Activated CD8-positive, alpha-beta memory T cell treated with anti-CD3 and anti-CD28 coated beads, Interleukin-2, amount 50 U/mL, for 48 hours (primary cell): ENCODE measurements around the gene URB2.
A peak's percentile ranks its signal among the peaks of the same experiment; 100 is the strongest.
"Not testable (repeated sequence)": the region's sequence is repeated elsewhere in the genome, so short reads cannot be mapped to it uniquely, and the experiment has no call there.

ENCODE experiments used
- DNase-seq: peaks from one replicate; pipeline ENCODE4 v3.0.0-alpha.2; 2020

URB2 gene

GRCh38 chr1:229617351-229618100 lies 8.5 kb upstream of the URB2 start:
- DNase-seq = no peak

GRCh38 chr1:229619002-229619401 lies 7.0 kb upstream of the URB2 start:
- no peak for DNase-seq

GRCh38 chr1:229619614-229620013 lies 6.4 kb upstream of the URB2 start:
- no peak for DNase-seq

GRCh38 chr1:229620876-229621275 lies 5.2 kb upstream of the URB2 start:
- no peak for DNase-seq

DNA sequence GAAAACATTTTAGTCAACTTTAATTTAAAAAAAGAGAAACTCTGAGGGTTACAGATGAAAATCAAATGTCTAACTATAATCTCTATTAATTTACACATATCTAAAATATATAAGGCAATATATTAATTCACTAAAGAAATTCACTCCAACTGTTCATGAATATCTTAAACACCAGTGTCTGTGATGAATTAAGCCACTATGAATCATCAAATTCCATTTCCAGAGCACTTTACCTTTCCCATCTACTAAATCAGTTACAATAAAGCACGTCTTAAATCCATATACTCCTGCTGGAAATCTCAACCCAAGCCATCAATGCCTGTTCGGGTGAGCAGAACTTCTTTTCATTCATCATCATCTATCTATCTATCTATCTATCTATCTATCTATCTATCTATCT lies 4.4 kb upstream of the URB2 start:
- DNase-seq = no peak

- not testable (repeated sequence) for DNase-seq
Observed at GRCh38 chr1:229622641-229623120, 3.4 kb upstream of the URB2 start.

GRCh38 chr1:229623225-229623624 lies 2.8 kb upstream of the URB2 start:
- DNase-seq = no peak

DNA sequence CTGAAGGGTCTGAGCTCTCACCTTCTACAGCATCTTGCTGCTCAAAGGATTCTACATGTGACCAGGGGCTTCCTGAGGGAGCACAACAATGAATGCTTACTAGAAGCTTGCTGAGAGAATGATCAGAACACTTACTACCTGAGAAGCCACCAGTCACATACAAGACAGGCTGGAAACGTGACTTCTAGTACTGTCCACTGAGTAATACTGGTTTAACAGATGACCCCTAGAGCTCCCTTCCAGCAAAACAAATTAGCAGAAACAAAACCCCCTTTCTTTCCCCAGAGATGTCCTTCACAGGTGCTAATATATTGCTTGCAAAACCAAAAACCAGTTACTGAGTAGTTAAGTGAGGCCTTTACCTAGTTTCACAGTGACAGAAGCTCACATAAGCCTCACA lies 2.2 kb upstream of the URB2 start:
- no peak for DNase-seq

DNA sequence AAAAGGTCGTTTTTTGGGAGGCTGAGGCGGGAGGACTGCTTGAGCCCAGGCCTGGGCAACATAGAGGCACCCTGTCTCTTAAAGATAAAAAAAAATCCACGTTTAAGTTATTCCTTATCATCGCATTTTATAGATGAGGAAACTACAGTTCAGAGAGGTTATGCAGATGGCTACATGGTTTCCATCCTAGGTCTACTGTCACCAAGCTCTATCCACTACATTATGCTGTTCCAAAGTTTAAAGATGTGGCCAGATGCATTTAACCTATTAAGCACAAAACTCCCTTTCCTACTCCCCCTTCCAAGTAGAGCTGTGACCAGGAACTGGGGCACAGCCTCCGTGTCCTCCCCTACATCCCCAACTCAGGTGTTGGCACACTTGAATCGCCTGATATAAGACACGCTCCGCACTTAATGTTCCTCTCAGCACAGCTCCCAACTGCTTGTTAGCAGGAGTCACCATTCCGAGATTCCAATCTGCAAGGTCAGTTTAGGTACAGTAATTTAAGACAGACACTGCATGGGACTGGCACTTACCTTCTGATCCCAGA lies 1.5 kb upstream of the URB2 start:
- no peak for DNase-seq

DNA sequence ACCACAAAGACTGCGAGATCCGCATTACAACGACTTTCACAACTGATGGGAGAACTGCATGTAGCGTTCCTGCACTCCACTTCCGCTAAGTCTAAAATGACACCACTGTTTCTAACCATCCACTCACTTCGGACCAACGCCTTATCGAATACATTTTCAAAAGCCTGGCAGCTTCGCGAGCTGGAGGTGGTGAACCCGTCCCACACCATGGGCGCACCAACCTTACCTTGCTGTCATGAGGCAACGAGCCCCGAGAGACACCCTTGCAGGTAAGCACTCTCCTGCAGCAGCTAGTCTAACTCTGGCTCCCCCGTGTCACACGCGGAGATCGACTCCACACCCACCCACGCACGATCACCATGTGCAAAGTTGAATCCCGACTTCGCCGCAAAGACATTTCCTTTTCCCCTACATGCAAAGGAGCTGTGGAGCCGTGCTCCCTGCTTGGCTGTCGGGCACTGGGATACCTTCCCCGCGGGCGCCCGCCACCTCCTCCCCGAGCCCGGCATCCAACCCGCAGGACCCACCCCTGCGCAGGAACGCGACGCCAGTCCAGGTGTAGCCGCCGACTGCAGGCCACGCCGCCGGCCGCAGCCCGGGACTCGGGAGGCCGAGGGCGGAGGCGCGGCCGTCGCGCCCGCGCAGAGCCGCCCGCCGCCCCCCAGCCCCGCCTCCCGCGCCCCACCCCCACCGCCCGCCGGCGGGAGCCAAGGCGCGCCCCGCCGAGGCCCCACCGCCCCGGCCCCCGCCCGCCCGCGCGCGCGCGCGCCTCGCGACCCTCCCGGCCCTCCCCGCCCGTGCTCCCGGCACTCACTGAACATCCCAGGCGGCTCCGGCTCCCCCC lies 754 bp upstream of the URB2 start:
- DNase-seq = peak; percentile 80

DNA sequence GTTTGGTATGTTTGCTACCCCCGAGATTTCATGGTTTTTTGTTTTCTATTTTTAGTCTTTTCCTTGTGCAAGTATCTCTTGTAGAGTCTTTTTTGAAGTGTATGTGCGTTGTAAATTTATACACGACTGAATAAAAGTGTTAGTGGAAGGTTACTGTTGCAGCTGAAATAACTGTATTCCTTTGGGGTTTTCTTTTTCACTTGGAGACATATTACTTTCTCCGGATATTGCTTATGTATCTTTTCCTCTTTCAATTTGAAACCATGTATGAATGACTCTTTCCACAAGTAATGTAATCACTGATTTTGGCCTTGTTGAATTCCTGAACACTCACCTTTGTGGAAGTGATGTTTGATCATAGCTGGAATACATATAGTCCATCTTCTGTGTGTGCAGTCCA lies 956 bp downstream of the URB2 start:
- no peak for DNase-seq

- no peak for DNase-seq
Observed at GRCh38 chr1:229629261-229629660, 3.2 kb downstream of the URB2 start.

GRCh38 chr1:229631148-229631547 lies 5.1 kb downstream of the URB2 start:
- no peak for DNase-seq

DNA sequence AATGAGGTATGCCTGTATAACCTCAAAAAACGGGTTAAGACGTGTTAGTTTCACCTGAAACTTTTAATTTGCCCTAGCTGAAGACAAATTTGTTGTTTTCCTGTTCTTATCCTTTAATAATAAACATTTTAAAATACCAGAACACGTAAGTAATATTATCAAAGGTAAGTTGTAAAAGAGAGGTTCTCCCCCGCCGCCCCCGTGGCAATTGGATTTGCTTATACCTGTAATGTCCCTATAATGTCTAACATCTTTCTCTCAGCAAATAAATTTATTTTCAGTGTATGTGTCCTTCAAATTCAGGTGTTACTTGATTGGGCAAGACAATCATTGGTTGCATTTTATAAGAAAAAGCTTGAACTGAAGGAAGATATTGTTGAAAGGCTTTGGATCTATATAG lies 5.9 kb downstream of the URB2 start:
- DNase-seq = no peak

DNA sequence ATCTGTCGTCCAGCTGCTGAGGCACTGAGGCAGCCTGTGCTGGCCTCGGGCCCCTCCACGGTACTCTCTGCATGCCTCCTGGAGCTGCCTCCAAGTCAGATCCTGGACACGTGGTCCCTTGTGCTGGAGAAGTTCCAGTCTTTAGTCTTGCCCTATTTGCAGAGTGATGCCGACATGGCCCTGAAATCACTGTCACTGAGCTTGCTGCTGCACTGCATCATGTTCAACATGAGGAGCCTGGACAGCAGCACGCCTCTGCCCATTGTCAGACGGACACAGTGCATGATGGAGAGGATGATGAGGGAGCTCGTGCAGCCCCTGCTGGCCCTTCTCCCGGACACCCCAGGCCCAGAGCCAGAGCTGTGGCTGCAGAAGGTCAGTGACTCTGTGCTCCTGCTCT lies 10.0 kb downstream of the URB2 start:
- DNase-seq = no peak

DNA sequence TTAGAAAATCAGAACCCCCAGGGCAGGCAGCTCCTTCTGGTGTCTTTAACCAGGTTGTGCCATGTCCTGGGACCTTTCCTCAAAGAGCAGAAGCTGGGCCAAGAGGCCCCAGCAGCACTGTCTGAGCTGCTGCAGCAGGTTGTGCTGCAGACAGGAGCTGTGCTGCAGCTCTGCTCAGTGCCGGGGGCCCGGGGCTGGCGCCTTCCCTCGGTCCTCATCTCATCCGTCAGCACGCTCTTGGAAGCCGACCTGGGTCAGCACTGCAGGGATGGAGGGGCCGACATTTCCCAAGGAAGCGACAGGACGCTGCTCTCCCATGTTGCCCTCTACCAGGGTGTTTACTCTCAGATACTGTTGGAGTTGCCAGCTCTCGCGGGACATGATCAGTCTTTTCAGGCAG lies 11.7 kb downstream of the URB2 start:
- DNase-seq = no peak

DNA sequence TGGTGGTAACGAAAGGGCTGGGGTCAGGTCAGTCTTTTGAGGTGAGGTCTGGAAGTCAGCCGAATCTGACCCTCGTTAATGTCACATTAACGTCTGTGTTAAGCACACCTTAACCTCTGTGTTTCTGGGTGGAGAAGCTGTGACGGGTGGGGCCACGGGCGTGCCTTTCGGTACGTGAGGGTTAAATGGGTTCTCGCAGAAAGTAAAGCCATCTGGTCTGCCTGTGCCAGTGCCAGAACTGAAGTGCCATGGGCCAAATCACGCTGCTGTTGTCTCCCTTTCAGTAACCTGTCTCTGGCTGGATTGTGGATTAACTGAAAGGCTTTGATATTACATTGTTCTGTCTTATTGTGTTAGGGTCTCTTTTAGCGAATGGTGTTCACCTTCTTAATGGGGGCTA lies 14.4 kb downstream of the URB2 start:
- DNase-seq = no peak

- no peak for DNase-seq
Observed at GRCh38 chr1:229641306-229641705, 15.3 kb downstream of the URB2 start.

DNA sequence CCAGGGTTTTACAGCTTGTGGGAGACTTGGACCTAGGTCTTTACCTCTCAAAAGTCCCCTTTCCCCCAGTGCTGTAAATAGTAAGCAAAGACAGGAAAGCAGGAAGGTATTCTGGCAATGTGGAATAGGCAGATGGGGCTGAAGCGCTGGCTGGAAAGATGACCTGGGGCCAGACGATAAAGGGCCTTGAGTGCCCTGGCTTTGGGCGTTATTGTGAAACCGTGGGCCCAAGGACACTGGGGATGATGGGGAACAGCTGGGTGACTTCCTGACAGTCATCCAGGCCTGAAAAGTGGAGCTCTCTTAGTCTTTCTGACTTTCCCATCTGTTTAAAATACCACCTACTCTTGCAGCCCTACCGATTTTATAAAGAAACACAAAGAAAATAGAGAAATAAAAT lies 16.3 kb downstream of the URB2 start:
- no peak for DNase-seq

- no peak for DNase-seq
Observed at GRCh38 chr1:229642970-229643369, 16.9 kb downstream of the URB2 start.

DNA sequence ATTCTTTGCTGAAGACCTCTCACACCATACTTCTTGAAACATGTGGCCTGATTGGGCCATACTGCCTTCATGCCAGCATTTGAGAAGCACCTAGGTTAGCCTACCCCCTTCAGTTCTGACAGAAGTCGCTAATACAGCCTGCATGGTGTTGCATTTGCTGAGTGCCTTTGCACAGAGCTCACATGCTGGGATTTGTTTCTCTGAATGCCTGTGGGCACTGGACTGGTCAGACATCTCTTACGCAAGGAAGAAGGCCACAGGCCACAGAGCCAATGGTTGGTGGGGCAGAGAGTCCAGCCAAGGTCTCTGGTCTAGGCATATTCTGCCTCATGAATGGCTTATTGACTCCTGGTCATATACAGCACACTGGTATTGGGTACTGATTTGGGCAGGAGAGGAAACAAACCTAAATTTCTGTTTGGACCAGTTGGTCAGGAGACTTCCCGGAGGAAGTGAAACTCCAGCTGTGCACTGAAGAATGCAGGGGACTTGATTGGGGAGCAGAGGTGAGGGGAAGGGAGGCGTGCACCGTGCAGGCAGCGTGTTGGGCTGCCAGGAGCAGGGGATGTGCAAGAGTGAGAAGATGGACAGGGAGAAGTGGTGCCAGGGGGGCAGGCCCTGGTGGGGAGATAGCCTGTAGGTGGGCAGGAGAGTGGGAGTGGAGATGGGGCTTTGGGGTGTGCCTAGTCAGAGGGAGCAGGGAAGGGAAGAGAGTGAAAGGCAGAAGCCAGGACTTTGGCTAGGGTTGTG lies 18.1 kb downstream of the URB2 start:
- DNase-seq = no peak

DNA sequence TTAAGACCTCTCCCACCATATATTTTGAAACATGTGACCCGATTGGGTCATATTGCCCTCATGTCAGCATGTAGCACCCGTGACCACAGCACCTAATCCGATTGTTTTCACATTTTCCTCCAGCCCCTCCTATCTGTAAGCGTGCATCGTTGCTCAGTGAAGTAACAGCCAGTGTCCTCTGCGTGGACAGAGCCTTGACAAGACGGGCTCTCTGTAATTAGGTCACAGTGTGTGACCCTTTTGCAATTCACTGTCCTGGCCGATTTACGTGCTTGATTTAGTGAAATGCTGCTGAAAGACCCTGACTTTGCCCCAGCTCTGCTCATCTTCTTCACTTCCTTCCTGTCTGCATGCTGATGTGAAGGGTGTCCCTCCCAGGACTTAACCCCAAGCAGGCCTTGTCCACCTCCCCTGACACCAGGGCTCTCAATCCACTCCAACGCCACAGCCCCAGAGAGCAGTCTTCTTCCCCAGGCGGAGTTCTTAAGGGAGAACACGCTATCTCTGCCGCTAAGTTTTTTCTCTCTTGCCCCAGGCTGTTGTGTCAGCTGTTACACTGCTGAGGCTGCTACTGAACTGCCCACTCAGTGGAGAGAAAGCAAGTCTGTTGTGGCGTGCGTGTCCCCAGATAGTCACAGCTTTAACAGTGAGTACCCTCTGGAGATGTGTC lies 19.4 kb downstream of the URB2 start:
- no peak for DNase-seq

DNA sequence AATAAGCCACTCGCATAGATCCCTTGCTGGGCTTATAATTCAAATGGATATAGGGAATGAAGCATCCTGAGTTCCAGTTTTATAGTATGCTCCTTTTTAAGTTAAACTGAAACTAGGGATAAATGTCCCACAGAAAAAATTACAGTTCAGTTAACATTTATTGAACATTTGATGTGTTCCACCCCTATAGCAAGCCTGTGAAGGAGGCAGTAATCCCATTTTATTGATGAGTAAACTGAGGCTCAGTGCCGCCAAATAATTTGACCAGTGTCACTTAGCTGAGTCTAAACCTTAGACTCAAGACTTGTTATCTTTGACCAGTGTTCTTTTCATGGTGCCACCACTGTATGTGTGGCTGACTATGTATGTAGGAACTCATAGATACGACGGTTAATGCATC lies 22.4 kb downstream of the URB2 start:
- no peak for DNase-seq
